GM12864 (cell line): ENCODE results near the gene PDE4B.

Experiments used
- DNase-seq: peaks from one replicate; pipeline ENCODE4 v3.0.0-alpha.2; 2011; ENCODE audit warnings: low read depth
- H3K4me3 ChIP-seq: 2 replicates; pipeline ENCODE4 v1.5.1; 2011; ENCODE audit warnings: mild to moderate bottlenecking, low read depth, low read length, control low read depth
- CTCF ChIP-seq: IDR thresholded peaks from 2 replicates; pipeline ENCODE4 v1.5.1; 2011; ENCODE audit warnings: low read depth, mild to moderate bottlenecking, moderate library complexity, low read length, control low read depth, inconsistent platforms; ENCODE audit errors: missing control alignments

PDE4B gene

DNA sequence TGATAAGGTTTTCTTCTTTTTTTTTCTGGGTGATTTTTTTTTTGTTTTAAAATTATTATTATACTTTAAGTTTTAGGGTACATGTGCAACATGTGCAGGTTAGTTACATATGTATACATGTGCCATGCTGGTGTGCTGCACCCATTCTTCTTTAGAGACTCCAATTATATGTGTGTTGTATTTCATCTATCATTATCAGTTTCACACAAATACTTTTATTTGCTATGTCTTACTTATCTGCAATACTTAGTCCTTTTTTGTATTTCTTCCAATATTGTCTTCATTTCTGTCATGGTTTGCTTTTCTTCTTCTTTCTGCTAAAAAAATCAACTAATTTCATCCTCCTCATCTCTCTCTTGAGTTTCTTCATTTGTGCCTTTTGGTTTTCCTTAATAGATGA is 3.9 kb upstream of the PDE4B start:
- TF ChIP-seq CTCF, result no peak

GRCh38 chr1:65791396-65791795 is 1.3 kb upstream of the PDE4B start:
- H3K4me3 ChIP-seq, result no peak overlapping the region
- no peak for DNase-seq
- no peak for TF ChIP-seq CTCF

More for the DNA sequence above, 3.9 kb upstream of the PDE4B start:
- DNase-seq, result no peak
- H3K4me3 ChIP-seq, result no peak overlapping the region

DNA sequence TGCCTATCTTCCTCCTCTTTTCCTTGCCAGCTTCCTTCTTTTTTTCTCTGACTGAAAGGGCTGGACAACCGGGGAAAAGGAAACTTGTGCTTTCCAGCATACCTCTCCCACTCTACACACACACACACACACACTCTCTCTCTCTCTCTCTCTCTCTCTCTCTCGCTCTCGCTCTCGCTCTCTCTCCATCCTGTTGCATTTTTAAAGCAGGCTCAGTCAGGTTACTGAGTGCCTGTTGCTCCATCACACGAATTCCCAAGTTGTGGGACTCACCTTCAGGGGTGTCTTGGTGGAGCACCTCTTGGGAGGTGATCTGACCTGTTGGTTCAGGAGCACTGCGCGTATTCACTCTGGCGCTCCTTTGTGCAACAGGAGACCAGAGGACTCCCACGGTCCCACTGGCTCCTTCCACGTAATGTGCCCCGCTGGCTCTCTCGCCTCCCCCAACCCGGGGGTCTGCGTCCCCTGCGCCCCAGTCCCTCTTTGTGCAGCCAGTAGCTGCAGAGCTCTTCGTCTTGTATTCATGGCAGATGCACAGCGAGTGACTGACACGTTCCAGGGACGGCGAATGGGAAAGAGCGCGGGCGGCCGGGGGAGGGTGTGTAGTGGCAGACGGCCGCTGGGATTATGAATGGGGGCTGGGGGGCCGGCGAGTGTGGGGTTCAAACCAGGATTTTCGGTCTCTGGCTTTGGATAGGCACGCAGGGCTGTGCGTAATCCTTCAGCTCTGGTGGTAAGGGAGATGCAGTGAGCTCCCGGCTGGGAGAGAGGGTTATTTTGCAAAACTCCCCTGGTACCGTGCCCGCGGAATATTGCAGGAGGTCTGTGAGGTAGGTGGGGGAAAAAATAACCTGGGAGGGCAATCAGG is 660 bp upstream of the PDE4B start:
- no peak for DNase-seq
- no peak overlapping the region for H3K4me3 ChIP-seq
- TF ChIP-seq CTCF, result no peak

DNA sequence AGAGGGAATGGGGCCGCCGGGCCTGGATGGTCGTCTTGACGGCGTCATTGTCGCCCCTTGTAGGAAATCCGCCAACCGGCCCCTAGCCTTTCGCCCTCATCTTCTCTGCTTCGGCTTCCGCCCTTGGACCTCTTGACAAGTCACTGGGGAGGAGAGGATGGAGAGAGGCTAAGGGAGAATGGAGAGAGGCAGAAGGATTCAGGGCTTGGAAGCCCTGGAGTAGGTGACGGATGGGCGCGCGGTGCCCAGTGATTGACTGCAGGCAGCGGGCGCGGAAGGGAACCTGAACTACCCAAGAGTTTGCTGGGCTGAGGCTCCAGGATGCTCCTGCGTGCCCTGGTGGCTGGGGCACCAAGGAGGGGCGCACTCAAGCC is 651 bp downstream of the PDE4B start:
- H3K4me3 ChIP-seq, result no peak overlapping the region
- no peak for DNase-seq

DNA sequence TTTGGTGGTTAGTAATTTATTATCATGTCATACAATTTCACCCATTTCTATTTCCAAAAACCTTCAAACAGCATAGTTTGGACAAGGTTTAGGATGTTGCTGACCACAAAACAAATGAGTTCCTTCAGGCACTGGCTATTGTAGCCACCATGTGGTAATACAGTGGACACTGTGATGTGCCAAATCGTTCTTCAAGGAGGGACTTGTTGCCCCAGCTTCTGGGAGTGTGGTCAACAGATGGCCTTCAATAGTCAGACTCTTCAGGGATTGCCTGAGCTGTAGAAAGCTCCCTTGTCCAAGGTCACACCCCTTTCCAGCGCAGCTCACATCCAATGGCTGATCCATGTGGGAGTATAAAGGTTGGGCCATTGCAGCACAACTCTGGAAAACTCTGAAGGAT is 2.6 kb downstream of the PDE4B start:
- TF ChIP-seq CTCF, result no peak
- H3K4me3 ChIP-seq, result no peak overlapping the region
- no peak for DNase-seq

More for the DNA sequence above, 651 bp downstream of the PDE4B start:
- no peak for TF ChIP-seq CTCF

- DNase-seq, result no peak
- H3K4me3 ChIP-seq, result no peak overlapping the region
- TF ChIP-seq CTCF, result no peak
Observed at GRCh38 chr1:65799601-65800000, 6.9 kb downstream of the PDE4B start.

- H3K4me3 ChIP-seq, result no peak overlapping the region
- no peak for TF ChIP-seq CTCF
- no peak for DNase-seq
Observed at GRCh38 chr1:65804584-65804983, 11.9 kb downstream of the PDE4B start.
